Measurements from ENCODE around the gene TMEM209.

GRCh38 chr7:130143986-130144311, 61.3 kb downstream of the TMEM209 start:
- TF ChIP-seq EZH2 (IDR thresholded peaks at IDR 0.05; ENCODE audit: insufficient read depth, poor library complexity, severe bottlenecking) = no peak
- TF ChIP-seq EZH2phosphoT487 (IDR thresholded peaks at IDR 0.05; ENCODE audit: insufficient read depth, low read depth) = no peak
